Activated naive CD4-positive, alpha-beta T cell treated with anti-CD3 and anti-CD28 coated beads, Interleukin-2, amount 50 U/mL, for 24 hours (primary cell): ENCODE measurements around the gene ZDHHC22.

Source experiments
- H3K27ac Mint-ChIP-seq: one replicate; pipeline ENCODE4 v1.8.0; 2021; ENCODE audit warnings: mild to moderate bottlenecking, mixed read lengths
- H3K27me3 Mint-ChIP-seq: one replicate; pipeline ENCODE4 v1.8.0; 2021; ENCODE audit warnings: mixed read lengths
- H3K36me3 Mint-ChIP-seq: one replicate; pipeline ENCODE4 v1.8.0; 2021; ENCODE audit warnings: mixed read lengths
- H3K4me1 Mint-ChIP-seq: one replicate; pipeline ENCODE4 v1.8.0; 2021; ENCODE audit warnings: mixed read lengths
- H3K4me3 Mint-ChIP-seq: one replicate; pipeline ENCODE4 v1.8.0; 2021; ENCODE audit warnings: mild to moderate bottlenecking, mixed read lengths
- H3K9me3 Mint-ChIP-seq: one replicate; pipeline ENCODE4 v1.8.0; 2021; ENCODE audit warnings: mixed read lengths

ZDHHC22 gene

GRCh38 chr14:77172916-77173315, 31.3 kb upstream of the ZDHHC22 start:
- H3K36me3 Mint-ChIP-seq: peaks cover 5% of the 10 kb centered on the region
- no peaks in the 10 kb centered on the region for H3K4me1 Mint-ChIP-seq
- H3K4me3 Mint-ChIP-seq: no peak overlapping the region
- peaks cover 15% of the 10 kb centered on the region for H3K9me3 Mint-ChIP-seq
- no peak overlapping the region for H3K27ac Mint-ChIP-seq
- peaks cover 7% of the 10 kb centered on the region for H3K27me3 Mint-ChIP-seq

GRCh38 chr14:77170045-77170444, 28.5 kb upstream of the ZDHHC22 start:
- Mint-ChIP-seq H3K4me1 (no peaks in the 10 kb centered on the region), H3K36me3 (peaks cover 5% of the 10 kb centered on the region), H3K9me3 (peaks cover 15% of the 10 kb centered on the region), H3K27ac (no peak overlapping the region), H3K27me3 (peaks cover 7% of the 10 kb centered on the region), H3K4me3 (no peak overlapping the region)

DNA sequence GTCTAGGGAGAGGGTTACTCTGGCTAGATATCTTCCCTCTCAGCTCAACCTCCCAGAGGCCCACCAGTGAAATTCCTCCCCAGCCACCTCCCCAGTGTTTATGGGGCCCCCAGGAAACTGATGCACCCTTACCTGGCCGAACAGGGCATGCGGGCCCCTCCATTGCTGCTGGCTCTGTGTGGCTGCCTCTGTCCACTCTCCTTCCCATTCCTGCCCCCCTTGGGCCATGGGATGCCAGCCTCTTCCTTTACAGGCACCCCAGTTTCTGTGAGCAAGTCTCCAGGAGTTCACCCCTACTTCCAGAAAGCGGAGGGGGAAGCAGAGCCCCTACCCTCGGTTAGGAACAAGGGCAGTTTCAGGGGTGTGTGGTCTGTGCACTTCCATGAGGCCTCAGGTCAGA, 19.4 kb upstream of the ZDHHC22 start:
- Mint-ChIP-seq H3K36me3 (no peaks in the 10 kb centered on the region), H3K4me1 (no peaks in the 10 kb centered on the region), H3K4me3 (no peak overlapping the region), H3K27me3 (peaks cover 24% of the 10 kb centered on the region), H3K9me3 (no peaks in the 10 kb centered on the region), H3K27ac (no peak overlapping the region)

GRCh38 chr14:77158882-77159255, 17.3 kb upstream of the ZDHHC22 start:
- no peak overlapping the region for H3K27ac Mint-ChIP-seq
- peaks cover 33% of the 10 kb centered on the region for H3K27me3 Mint-ChIP-seq
- no peaks in the 10 kb centered on the region for H3K9me3 Mint-ChIP-seq
- no peaks in the 10 kb centered on the region for H3K4me1 Mint-ChIP-seq
- H3K36me3 Mint-ChIP-seq: no peaks in the 10 kb centered on the region
- H3K4me3 Mint-ChIP-seq: no peak overlapping the region

GRCh38 chr14:77158175-77158881, 16.7 kb upstream of the ZDHHC22 start:
- Mint-ChIP-seq H3K27ac (no peak overlapping the region), H3K27me3 (peaks cover 36% of the 10 kb centered on the region), H3K4me1 (no peaks in the 10 kb centered on the region), H3K36me3 (no peaks in the 10 kb centered on the region), H3K9me3 (no peaks in the 10 kb centered on the region), H3K4me3 (no peak overlapping the region)

DNA sequence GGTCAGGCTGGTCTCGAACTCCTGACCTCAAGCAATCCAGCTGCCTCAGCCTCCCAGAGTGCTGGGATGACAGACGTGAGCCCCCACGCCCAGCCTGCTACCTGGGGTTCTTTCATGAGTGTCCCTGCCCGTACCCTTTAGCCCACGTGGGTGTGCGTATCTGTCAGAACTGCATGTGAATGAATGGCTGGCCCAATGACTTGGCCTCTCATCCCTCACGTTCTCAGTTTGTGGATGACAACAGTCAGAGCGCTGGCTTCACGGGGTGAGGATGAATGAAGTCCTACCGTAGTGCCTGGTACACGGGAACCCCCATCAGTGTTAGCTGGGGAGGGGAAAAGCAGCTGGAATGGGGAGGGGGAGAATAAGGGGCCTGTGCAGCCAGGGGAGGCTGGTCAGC, 16.1 kb upstream of the ZDHHC22 start:
- H3K4me3 Mint-ChIP-seq: no peak overlapping the region
- H3K36me3 Mint-ChIP-seq: no peaks in the 10 kb centered on the region
- H3K9me3 Mint-ChIP-seq: no peaks in the 10 kb centered on the region
- no peaks in the 10 kb centered on the region for H3K4me1 Mint-ChIP-seq
- H3K27me3 Mint-ChIP-seq: peaks cover 39% of the 10 kb centered on the region
- no peak overlapping the region for H3K27ac Mint-ChIP-seq

DNA sequence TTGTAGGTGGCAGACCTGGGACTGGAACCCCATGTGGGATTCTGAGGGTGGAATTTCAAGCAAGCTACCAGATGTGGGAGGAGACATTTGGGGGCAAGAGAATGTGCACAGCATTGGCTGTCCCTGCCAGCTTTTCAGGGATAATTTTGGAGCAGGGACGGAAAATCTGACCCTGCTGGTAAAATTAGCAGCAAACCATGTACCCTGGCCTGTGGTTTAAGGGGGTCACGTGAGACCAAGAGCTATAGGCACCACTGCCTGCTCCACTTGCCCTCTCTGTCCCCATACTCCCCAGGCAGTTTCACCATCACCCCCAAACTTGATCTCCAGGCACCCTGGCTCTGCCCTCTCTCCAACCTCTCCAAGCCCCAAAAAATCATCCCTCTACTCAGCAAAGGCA, 13.5 kb upstream of the ZDHHC22 start:
- peaks cover 31% of the 10 kb centered on the region for H3K27me3 Mint-ChIP-seq
- H3K9me3 Mint-ChIP-seq: no peaks in the 10 kb centered on the region
- no peaks in the 10 kb centered on the region for H3K36me3 Mint-ChIP-seq

GRCh38 chr14:77154421-77154820, 12.8 kb upstream of the ZDHHC22 start:
- Mint-ChIP-seq H3K4me3 (no peak overlapping the region), H3K27me3 (peaks cover 33% of the 10 kb centered on the region), H3K36me3 (no peaks in the 10 kb centered on the region), H3K27ac (no peak overlapping the region), H3K4me1 (no peaks in the 10 kb centered on the region), H3K9me3 (no peaks in the 10 kb centered on the region)

More for the DNA sequence above, 13.5 kb upstream of the ZDHHC22 start:
- no peaks in the 10 kb centered on the region for H3K4me1 Mint-ChIP-seq
- no peak overlapping the region for H3K4me3 Mint-ChIP-seq
- H3K27ac Mint-ChIP-seq: no peak overlapping the region

DNA sequence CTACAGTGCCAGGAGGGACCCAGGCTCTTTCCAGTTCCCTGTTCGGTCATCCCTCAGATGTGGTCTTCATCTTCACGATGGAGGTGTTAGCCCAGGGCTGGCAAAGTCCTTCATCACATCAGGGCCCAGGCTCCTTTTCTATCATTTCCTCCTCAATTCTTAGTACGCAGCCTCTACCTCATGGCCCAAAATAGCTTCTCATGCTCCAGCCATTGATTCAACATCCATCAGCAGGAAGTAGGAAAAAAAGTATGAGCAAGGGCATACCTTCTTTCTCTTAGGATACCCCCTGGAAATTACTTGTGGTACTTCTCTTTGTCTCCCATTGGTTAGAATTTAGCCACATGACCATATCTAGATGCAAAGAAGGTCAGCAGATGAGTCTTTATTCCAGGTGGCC, 12.2 kb upstream of the ZDHHC22 start:
- H3K4me3 Mint-ChIP-seq: no peak overlapping the region
- H3K9me3 Mint-ChIP-seq: no peaks in the 10 kb centered on the region
- H3K27me3 Mint-ChIP-seq: peaks cover 34% of the 10 kb centered on the region
- H3K36me3 Mint-ChIP-seq: no peaks in the 10 kb centered on the region
- no peak overlapping the region for H3K27ac Mint-ChIP-seq
- H3K4me1 Mint-ChIP-seq: no peaks in the 10 kb centered on the region

GRCh38 chr14:77151918-77152588, 10.5 kb upstream of the ZDHHC22 start:
- Mint-ChIP-seq H3K36me3 (no peaks in the 10 kb centered on the region), H3K27ac (no peak overlapping the region), H3K27me3 (peaks cover 30% of the 10 kb centered on the region), H3K4me3 (no peak overlapping the region), H3K9me3 (no peaks in the 10 kb centered on the region), H3K4me1 (no peaks in the 10 kb centered on the region)

- H3K36me3 Mint-ChIP-seq: no peaks in the 10 kb centered on the region
- H3K9me3 Mint-ChIP-seq: no peaks in the 10 kb centered on the region
- peaks cover 33% of the 10 kb centered on the region for H3K27me3 Mint-ChIP-seq
- H3K4me1 Mint-ChIP-seq: no peaks in the 10 kb centered on the region
- H3K4me3 Mint-ChIP-seq: no peak overlapping the region
- no peak overlapping the region for H3K27ac Mint-ChIP-seq
Measured at GRCh38 chr14:77151245-77151644, 9.7 kb upstream of the ZDHHC22 start.

GRCh38 chr14:77148510-77149231, 7.1 kb upstream of the ZDHHC22 start:
- no peaks in the 10 kb centered on the region for H3K4me1 Mint-ChIP-seq
- no peak overlapping the region for H3K4me3 Mint-ChIP-seq
- no peaks in the 10 kb centered on the region for H3K9me3 Mint-ChIP-seq
- peaks cover 31% of the 10 kb centered on the region for H3K27me3 Mint-ChIP-seq
- no peaks in the 10 kb centered on the region for H3K36me3 Mint-ChIP-seq
- H3K27ac Mint-ChIP-seq: peak overlapping the region; percentile 61

DNA sequence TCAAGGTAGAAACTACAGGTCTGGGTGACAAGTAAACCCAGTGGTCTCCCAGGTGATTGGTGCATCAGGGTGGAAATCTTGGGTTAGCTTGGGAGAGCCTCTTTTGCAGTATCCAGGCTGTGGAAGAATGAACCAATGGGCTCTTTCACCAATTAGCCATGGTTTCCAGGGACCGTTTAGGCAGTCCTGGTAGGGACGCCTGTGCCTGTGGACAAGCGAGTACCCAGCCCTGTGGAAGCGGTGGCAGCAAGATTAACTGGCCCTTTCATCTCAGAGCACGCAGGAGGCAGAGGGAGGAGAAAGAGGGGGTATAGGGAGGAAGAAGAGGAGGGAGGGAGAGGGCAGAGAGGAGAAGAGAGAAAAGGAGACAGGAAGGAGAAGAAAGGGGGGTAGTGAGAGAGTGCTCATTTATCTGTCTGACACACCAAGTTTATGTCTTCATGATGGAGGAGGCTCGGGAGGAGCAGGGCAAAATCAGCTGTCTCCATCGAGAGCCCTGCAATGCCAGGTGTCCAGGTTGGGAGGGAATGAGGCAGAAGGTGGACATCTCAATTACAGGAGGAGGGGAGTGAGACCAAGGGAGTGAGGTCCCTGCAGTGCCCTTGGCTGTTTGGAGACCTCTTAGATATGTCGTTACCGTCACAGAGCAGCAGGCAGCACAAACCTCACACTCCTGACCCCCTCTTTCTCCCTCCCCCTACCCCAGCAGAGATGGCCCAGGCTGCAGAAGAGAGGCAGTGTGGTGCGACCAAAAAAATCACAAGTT, 4.6 kb upstream of the ZDHHC22 start:
- H3K9me3 Mint-ChIP-seq: no peaks in the 10 kb centered on the region
- H3K27me3 Mint-ChIP-seq: peaks cover 40% of the 10 kb centered on the region
- no peaks in the 10 kb centered on the region for H3K4me1 Mint-ChIP-seq
- no peaks in the 10 kb centered on the region for H3K36me3 Mint-ChIP-seq
- H3K4me3 Mint-ChIP-seq: no peak overlapping the region
- no peak overlapping the region for H3K27ac Mint-ChIP-seq

DNA sequence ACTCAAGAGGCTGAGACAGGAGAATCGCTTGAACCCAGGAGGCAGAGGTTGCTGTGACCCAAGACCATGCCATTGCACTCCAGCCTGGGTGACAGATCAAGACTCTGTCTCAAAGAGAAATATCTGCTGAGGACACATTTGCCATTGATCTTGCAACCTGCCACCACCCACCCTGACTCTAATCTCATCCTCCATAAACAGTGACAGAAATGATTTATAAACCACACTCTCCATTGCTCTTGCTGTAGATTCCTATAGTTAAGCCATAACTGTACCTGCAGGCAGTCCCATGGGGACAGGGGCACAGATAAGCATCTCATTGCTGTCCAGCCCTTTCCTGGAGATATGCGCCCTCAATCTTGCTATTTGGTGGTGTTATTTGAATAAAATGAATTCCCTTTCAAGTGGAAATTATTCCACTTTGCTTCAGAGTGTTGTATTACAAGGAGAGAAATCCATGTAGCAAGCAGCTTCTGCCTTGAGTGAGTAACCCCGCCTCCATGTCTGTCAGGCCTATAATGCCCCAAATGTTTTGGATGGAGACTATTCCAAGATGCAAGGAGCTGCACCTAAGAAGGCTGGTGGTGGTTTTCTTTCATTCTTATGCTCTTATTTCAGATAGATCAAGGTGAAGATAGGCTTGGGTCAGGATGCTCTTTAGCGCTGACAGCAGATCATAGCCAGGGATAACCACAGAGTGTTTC, 3.0 kb upstream of the ZDHHC22 start:
- Mint-ChIP-seq H3K36me3 (no peaks in the 10 kb centered on the region), H3K4me1 (peaks cover 7% of the 10 kb centered on the region), H3K4me3 (no peak overlapping the region), H3K27me3 (peaks cover 42% of the 10 kb centered on the region), H3K27ac (no peak overlapping the region), H3K9me3 (no peaks in the 10 kb centered on the region)

DNA sequence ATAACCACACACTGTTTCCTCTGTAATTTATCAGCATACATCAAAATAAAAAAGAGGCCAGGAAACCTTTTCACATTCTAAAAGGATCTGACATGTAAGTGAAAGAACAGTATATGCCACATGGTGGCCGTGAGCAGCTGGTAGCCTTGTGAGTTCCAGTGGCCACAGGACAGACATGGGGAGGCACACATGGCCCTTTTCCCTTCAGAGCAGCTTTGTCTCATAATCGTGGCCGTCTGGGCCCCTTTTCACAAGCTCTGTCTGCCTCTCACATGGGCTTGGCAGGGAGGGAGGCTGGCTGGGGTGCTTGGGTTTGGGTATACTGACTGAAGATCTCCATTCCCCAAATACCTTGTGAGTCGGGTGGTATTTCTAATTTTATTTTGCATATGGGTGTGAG, 1.5 kb upstream of the ZDHHC22 start:
- Mint-ChIP-seq H3K27ac (no peak overlapping the region), H3K9me3 (no peaks in the 10 kb centered on the region), H3K27me3 (peaks cover 45% of the 10 kb centered on the region), H3K4me1 (peaks cover 11% of the 10 kb centered on the region), H3K36me3 (no peaks in the 10 kb centered on the region), H3K4me3 (no peak overlapping the region)
